Measurements from ENCODE around the gene FMNL2. TPM values are rescaled to one million over a fixed set of nuclear protein-coding genes. Genes with fewer than 3 reads are reported as not detected.

The FMNL2 gene
- total RNA-seq, 1 experiment from 2014 or later, result 33.6 TPM

DNA sequence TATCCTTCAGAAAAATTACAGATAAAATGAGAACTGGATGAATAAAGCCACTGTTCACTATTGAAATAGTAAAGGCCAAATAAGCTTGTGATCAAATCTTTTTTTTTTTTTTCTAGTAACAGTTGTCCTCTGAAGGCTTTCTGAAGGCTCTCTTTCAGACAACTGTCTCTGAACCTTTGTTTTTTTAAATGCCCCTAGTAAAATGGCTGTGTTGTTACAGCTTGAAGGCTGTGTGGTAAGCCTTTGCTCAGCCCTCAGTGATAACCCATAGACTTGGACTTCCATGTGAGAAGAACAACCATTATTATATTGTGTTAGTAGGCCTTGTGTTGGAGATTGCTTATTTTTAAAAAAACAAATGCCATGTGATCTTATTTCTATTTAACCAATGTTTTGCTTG is 17.6 kb downstream of the FMNL2 start:
- no peak overlapping the region for H2AK5ac ChIP-seq (ENCODE audit: insufficient read length, low read length)
- H3K14ac ChIP-seq (ENCODE audit: insufficient read depth, low read length), result no peak overlapping the region
- Mint-ChIP-seq H3K27me3 (ENCODE audit: low read depth) (no peaks in the 10 kb centered on the region; the same call in 1 of the 2 replicates), H3K9me3 (peaks cover 0 to 2% of the 10 kb centered on the region in 2 experiments; a peak in 2 of 5 replicates), H3K27ac (no peak overlapping the region), H3K36me3 (ENCODE audit: insufficient read depth in 1 of 3, low read depth in 3 of 3) (peaks cover 3 to 7% (median 4%) of the 10 kb centered on the region in 3 experiments; a peak in 6 of 7 replicates), H3K4me1 (peaks cover 14 to 15% of the 10 kb centered on the region in 2 experiments), H3K4me3 (no peak overlapping the region)
- DNase-seq, result no peak
- no peaks in the 10 kb centered on the region for H3K27me3 ChIP-seq (ENCODE audit: insufficient read depth, low read length)
- no peaks in the 10 kb centered on the region for H4K20me1 ChIP-seq (ENCODE audit: control insufficient read depth, insufficient read depth, insufficient read length)
- no peak overlapping the region for H3K27ac ChIP-seq (ENCODE audit: insufficient read length, low read depth, low read length)
- H3K56ac ChIP-seq (ENCODE audit: insufficient read length, low read depth, low read length), result no peak overlapping the region
- peaks cover 5% of the 10 kb centered on the region; the same call in 1 of the 2 replicates for H3K79me2 ChIP-seq (ENCODE audit: insufficient read depth, low read length)
- no peak overlapping the region for H3K4me2 ChIP-seq (ENCODE audit: insufficient read depth, insufficient read length, low read length)
- H3K18ac ChIP-seq (ENCODE audit: insufficient read length, low read depth, low read length), result no peak overlapping the region
- no peak overlapping the region for H2AFZ ChIP-seq (ENCODE audit: low read length)
- H3K4ac ChIP-seq (ENCODE audit: low read depth, low read length), result no peak overlapping the region
- no peak overlapping the region for H2BK12ac ChIP-seq (ENCODE audit: insufficient read length, low read depth, low read length)
- no peak overlapping the region for H2BK120ac ChIP-seq (ENCODE audit: low read depth, low read length, poor library complexity, severe bottlenecking)
- TF ChIP-seq, protein P1, sequence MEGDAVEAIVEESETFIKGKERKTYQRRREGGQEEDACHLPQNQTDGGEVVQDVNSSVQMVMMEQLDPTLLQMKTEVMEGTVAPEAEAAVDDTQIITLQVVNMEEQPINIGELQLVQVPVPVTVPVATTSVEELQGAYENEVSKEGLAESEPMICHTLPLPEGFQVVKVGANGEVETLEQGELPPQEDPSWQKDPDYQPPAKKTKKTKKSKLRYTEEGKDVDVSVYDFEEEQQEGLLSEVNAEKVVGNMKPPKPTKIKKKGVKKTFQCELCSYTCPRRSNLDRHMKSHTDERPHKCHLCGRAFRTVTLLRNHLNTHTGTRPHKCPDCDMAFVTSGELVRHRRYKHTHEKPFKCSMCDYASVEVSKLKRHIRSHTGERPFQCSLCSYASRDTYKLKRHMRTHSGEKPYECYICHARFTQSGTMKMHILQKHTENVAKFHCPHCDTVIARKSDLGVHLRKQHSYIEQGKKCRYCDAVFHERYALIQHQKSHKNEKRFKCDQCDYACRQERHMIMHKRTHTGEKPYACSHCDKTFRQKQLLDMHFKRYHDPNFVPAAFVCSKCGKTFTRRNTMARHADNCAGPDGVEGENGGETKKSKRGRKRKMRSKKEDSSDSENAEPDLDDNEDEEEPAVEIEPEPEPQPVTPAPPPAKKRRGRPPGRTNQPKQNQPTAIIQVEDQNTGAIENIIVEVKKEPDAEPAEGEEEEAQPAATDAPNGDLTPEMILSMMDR (conservative IDR thresholded peaks at IDR 0.05), result no peak
- no peak overlapping the region for H3T11ph ChIP-seq (ENCODE audit: low read length)
- no peak overlapping the region for H2BK5ac ChIP-seq (ENCODE audit: insufficient read length, low read length)
- H3K9ac ChIP-seq (ENCODE audit: extremely low read depth, insufficient read length, low read length), result no peak overlapping the region
- H3K79me1 ChIP-seq (ENCODE audit: insufficient read depth, low read depth, low read length, poor library complexity, severe bottlenecking), result peaks cover 5% of the 10 kb centered on the region
- no peak overlapping the region for H4K91ac ChIP-seq (ENCODE audit: insufficient read length, low read depth, low read length)
- H2BK15ac ChIP-seq (ENCODE audit: low read depth, low read length), result no peak overlapping the region
- H4K5ac ChIP-seq (ENCODE audit: insufficient read length, low read depth, low read length), result no peak overlapping the region
- H2BK20ac ChIP-seq (ENCODE audit: low read depth, low read length, poor library complexity, severe bottlenecking), result no peak overlapping the region
- H3K4me1 ChIP-seq (ENCODE audit: insufficient read depth, low read length), result no peaks in the 10 kb centered on the region; the same call in 1 of the 2 replicates
- no peak overlapping the region for H3K23ac ChIP-seq (ENCODE audit: insufficient read length, low read depth, low read length)
- H3K9me3 ChIP-seq (ENCODE audit: control insufficient read depth, low read depth, low read length), result no peaks in the 10 kb centered on the region
- no peak overlapping the region for H4K8ac ChIP-seq (replicated peaks; ENCODE audit: insufficient read length, low read depth, low read length)
- H3K23me2 ChIP-seq (ENCODE audit: insufficient read length, low read depth, low read length, poor library complexity, severe bottlenecking), result no peaks in the 10 kb centered on the region

All from H9 (cell line).